Inflammatory macrophage treated with lipopolysaccharide for 4 hours (primary cell): ENCODE data around the gene GRIK5.
A peak's percentile ranks its signal among the peaks of the same experiment; 100 is the strongest.

Experiments used
- DNase-seq: peaks from one replicate; pipeline ENCODE4 v3.0.0-alpha.2; 2020

Gene GRIK5

GRCh38 chr19:42075616-42076379, 5.8 kb upstream of the GRIK5 start, which contains the start of gene ZNF574:
ZNF574 (plus strand) TSS chr19:42076166; CDS start chr19:42078607, 2,441 bp downstream.
- peak; percentile 100 for DNase-seq

- peak; percentile 27 for DNase-seq
Observed at GRCh38 chr19:42075364-42075615, 5.3 kb upstream of the GRIK5 start.

DNA sequence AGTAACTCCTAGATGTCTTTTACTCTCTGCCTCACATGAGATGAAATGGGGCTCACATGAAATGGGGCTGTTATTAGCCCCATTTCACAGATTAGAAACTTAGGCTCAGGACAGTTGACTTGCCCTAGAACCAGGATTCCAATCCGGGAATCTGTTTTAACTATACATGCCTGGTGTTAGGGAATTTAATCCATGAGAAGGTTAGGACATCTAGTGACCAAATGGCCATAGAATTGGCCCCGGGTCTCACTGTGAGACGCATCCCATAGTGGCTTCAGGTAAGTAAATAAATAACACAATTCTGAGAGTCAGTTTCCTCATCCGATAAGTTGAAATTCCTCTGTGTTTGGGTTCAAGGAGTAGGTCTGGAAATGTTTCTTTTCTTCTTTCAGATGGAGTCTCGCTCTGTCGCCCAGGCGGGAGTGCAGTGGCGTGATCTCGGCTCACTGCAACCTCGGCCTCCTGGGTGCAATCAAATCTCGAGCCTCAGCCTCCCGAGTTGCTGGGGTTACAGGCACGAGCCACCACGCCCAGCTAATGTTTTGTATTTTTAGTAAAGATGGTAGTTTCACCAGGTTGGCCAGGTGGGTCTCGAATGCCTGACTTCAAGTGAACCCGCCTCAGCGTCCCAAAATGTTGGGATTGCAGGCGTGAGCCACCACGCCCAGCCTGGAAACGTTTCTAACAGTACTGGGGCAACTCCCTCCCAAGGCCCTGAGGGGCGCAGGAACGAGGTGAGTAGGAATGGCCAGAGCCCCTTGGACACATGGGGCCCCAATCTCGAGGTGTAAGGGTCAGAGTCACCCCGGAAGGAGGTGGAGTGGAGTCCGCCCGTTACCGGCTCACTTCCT, 4.7 kb upstream of the GRIK5 start:
- no peak for DNase-seq

DNA sequence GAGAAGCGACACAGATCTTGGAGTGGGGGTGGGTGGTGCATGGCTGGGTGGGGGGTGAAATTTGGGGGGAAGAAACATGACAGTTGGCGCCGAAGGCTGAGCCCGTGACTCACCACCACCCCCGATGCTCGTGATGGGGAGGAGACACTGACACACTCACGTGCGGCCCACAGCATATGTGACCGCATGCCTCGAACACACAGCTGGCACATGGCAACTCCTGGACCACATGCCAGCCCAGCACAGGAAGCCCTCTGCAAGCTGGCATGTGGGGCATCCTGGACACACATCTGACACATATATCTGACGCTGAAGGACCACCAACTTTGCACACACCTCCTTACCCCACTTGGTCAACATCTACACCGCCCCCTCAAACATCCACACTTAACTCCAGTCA, 1.2 kb upstream of the GRIK5 start:
- DNase-seq = no peak

DNA sequence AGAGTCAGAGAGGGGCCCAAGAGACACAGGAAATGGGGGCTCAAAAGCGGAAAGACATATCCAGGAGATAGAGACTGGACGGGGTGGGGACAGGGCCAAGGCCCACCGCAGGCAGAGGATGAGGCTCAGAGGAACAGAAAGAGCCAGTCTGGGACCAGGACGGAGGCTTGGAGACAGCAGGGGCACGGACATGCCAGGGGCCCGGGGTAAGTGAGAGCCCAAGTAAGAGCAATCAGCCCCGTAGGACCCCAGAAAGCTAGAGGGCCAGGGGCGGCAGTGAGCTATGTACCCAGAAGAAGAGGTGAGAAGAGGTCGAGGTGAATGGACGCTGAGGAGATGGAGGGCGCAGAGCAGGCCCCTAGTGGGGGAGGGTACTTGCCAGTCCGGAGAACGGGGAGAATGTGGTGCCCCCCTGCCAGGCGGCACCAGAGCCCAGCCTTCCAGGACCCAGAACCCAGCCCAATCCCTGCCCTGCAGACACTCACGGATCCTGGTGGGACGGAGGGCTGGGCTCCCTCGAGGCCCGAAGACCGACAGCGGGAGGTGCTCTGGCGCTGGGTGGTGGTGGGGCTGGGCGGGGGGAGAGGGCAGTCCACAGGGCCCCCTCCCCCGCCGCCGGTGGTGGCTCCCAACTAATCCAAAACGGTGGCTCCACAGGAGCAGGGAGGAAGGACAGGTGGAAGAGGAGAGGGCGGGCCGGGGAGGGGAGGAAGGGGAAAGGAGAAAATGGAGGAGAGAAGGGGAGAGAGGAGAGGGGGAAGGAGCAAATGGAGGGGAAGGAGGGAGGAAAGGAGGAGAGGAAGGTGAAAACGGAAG, 1.0 kb downstream of the GRIK5 start:
- no peak for DNase-seq

- DNase-seq = no peak
Observed at GRCh38 chr19:42068361-42068755, 1.6 kb downstream of the GRIK5 start.

GRCh38 chr19:42067315-42067888, 2.6 kb downstream of the GRIK5 start:
- DNase-seq = no peak

- DNase-seq = no peak
Observed at GRCh38 chr19:42066075-42066754, 3.8 kb downstream of the GRIK5 start.

DNA sequence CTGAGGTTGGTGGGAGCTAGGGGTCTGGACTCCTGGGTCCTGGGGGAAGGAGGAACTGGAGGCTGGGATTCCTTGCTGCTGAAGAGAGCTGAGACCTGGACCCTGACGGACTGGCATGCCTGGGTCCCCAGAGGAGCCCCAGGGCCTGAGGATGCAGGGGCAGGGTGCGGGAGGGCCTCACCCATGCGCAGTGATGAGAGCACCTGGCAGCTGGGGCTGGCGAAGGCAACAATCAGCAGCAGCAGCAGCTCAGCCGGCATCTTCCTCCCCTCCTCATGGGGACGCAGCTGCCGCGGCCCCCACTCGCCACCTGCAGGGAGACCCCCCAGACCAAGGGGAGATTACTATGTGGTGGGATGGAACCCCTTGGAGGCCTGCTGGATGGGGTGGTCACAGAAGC, 4.5 kb downstream of the GRIK5 start:
- no peak for DNase-seq

DNA sequence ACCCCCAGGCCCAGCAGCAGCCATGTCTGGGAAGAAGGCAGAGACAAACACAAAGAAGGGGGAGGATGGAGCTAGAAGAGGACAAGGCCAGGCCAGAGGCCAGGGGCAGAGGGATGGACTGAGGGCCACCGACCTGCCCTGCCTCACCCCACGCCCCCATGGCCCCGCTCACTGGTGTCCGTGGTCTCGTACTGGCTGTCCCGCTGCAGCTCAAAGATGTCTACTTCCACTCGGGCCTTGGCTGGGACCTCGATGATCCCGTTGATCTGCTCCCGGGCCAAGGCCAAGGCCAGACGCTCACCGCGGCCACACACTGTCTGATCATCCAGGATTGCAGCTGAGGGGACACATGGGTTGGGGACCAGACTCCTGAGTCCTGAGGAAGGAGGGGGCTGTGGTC, 5.0 kb downstream of the GRIK5 start:
- DNase-seq = no peak

DNA sequence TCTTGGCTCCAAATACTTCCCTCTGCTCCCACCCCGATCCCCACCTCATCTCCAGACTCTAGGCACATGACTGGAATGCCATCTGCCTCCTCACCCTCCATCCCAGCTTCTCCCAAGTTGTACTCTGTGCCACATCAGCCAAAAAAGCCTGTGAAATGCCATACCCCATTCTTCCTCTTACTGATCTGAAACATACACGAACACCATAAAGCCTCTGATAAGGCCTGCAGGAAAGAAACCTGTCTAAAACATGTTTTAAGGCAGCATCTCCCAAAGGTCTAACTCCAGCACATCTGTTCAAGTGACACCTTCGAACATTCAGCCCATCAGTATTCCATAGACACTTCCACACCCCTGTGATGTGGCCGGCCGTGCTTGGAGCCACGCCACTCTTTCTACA, 5.6 kb downstream of the GRIK5 start:
- no peak for DNase-seq

DNA sequence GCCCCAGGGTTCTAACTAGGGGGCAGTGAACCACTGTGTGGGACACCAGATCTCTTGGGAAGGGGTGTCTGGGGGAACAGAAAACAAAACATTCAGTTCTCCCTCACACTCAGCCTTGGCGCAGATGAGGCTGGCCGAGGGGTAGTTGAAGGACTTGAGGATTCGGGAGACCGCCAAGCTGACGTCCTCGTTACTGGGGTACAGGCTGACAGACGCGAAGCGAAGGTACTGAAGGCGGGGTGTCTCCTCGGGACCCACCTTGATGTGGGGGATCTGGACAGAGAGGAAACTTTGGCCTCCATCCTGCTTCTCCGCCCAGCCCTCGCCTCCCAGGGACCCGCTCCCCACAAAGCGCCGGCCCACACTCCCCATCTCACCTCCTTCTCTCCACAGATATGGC, 7.6 kb downstream of the GRIK5 start:
- DNase-seq = no peak

DNA sequence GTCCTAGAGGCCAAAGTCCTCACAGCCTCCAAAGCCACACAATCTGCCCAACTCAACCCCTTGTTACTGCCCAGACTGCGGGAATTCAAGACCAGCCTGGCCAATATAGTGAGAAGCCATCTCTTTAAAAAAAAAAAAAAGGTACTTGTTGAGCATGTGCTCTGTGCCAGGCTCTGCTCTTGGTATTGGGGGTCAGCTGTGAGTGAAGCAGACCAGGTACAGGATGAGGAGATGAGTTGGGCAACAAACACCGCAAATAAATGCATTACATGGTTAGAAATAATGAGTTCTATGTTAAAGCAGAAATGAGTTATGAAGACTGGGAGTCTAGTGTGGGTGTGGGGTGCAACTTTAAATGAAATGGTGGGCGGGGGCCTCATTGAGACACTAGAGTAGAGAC, 9.9 kb downstream of the GRIK5 start:
- no peak for DNase-seq

DNA sequence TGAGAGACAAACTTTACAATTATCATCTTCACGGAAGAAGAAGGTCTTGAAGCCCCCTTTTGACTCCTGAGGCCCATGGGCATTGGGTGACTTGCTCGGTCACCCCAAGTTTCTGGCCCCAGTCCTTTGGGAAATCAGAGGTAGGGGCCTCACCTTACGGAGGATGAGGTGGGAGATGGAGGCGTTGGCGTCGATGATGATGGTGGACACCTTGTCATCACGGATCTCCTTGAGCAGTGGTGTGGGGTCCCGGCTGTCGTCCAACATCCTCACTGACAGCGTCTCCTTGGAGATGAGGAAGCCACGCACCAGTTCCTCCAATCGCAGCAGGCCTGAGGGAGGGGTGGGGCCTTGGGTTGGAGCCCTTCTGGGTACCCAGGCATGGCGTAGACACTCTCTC, 10.8 kb downstream of the GRIK5 start:
- DNase-seq = no peak

DNA sequence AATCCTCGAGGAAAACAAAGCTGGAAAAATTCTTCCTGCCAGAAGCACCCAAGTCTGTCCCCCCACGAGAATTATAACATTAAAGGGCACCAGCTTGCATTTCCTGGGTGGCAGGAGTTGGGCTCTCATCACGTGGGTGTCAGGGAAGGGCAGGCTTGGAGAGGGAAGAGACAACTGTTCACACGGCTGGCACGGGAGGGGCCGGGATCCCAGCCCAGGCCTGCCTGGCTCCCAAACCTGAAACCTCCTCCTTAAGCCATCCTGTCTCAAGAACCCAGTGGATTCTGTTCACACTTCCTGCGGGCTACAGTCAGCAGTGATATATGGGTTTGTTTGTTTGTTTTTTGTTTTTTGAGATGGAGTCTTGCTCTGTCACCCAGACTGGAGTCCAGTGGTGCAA, 12.2 kb downstream of the GRIK5 start:
- DNase-seq = no peak

DNA sequence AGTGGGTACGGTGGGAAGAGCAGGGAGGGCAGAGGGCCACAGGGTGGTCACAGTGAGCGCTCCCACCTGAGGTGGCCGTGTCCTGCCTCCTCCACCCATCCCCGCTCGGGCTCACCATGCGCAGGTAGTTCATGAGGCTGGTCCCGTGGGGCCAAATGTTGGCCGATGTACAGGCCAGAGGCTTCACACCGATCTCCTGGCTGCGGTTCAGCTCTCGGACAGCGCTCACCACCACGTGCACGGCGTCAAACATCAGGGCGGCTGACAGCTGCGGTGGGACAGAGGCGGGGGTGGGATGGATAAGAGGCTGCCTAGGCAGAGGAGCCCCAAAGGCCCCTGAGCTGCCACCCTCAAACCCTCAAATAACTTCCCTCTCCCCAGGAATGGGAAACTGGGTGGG, 15.8 kb downstream of the GRIK5 start:
- DNase-seq = no peak

DNA sequence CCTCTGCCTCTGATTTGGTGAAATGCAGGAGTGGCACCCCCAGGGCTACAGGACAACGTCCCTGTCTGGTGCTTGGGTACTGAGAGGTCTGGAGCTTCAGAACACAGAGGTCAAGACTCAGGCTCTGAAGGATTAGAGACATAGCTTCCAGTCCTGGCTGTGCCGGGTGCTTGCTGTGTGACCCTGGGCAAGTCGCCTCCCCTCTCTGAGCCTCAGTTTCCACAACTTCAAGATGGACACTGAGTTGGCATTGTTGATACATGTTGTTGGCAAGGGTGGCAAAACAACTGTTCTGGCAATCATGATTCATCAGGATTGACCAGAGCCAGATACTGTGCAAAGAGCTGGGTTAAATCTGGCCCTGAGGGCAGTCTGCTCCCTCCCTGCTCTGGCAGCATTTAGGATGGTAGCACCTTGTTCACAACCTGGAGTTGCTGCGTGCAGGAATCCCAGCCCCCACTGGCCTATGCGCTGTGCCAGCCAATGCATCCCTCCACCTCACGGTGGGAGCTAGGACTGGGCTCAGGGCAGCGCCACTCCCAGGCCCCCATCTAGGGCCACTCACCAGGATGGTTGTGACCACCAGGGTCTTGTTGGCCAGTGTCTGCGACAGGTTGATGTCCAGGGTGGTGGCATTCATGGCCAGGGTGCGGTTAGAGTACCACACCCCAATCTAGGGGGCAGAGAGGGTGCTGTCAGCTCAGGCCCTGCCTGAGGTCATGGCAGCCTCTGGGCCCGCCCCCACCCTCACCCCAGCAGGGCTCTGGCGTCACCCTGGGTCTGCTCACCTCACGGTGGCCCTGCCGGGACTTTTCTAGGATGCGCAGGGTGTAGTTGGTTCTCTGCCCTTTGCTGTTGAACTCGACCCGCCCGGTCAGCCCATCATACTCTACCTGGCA, 16.7 kb downstream of the GRIK5 start:
- no peak for DNase-seq

- DNase-seq = no peak
Observed at GRCh38 chr19:42052241-42052863, 17.7 kb downstream of the GRIK5 start.

- no peak for DNase-seq
Observed at GRCh38 chr19:42051166-42052115, 18.6 kb downstream of the GRIK5 start.

DNA sequence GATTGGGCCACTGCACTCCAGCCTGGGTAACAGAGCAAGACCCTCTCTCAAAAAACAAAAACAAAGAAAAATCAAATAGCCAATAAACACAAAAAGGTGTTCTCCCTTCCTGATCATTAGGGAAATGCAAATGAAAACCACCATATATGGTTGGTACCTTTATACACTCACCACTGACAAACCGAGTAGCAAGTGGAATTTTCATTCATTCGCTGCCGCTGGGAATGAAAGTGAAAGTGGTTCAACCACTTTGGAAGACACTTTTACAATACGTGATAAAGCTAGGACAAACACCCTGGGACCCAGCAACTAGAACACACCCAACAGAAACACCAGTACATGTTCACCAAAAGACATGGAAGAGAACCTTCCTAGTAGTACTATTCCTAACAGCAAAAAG, 21.0 kb downstream of the GRIK5 start:
- no peak for DNase-seq
